Right hindlimb (tissue), 1 donor: ENCODE results near the gene PAPPA.
A peak's percentile ranks its signal among the peaks of the same experiment; 100 is the strongest.

ENCODE experiments used
- DNase-seq: peaks from one replicate; pipeline ENCODE4 v3.0.0-alpha.2; 2018

The PAPPA gene

DNA sequence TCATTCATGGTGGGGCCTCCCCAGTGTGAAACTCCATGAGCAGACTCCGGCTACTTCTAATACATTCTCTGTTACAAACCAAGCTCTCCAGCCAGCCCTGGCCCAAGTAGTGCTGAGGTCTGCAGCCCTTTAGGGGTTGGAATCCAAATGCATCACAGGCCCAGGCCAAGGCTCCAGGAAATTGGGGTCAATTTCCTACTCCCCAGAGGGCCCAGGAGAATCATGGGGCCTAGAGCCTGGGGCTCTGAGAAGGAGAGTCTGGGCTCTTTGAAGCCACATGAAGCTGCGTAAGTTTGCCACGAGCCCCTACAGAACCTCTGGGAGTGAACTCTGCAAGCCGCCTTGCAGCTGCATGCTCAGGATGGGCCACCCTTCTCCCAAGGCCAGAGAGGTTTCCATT lies 206.4 kb downstream of the PAPPA start:
- DNase-seq, result peak; percentile 36

DNA sequence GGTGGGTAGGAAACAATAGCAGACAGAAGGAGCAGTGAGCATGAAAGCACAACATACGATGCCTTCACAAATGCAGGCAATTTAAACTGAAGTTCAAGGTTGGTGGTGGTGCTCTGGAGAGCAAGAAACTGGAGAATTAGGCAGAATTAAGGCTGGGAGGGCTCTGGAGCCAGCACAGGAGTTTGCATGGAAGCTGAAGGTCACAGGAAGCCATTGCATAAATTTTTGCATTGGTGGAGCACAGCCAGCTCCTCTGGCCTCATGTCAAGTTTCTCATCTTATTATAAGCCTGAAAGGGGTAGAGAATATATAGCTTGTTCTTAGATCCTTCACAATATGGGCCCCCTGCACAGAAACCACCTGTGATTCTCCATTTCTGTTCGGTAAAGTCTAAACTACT lies 207.4 kb downstream of the PAPPA start:
- DNase-seq, result no peak

DNA sequence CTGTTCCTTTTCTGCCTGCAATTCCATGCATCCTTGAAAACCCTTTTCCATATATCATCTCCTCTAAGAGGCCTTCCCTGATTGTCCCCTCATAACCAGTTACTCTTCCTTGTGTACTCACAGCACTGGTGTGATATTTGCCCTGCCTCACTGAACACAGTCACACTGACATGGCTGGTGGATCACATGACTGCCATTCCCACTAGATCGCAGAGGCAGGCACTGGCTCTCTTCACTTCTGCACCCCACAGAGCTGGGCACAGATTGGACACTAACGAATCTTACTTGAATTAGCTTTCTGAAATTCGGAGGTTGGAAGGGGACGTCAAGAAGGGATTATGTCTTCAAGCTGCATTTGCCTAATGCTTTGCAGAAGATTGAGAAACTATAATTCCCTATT lies 208.0 kb downstream of the PAPPA start:
- DNase-seq, result no peak

DNA sequence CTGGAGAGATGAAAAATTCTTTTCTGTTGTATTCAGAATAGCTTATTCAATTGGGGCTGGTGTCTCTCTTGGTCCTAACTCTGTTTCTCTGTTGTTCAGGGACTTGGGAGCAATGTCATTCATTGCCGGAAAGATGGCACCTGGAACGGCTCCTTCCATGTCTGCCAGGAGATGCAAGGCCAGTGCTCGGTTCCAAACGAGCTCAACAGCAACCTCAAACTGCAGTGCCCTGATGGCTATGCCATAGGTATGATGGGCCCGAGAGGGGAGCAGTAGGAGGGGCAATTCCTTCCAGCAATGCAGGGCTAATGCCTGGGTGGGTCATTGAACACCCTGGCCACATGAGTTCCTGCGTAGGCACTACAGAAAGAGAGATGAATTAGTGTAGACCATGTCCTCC lies 208.9 kb downstream of the PAPPA start:
- no peak for DNase-seq

- peak; percentile 79 for DNase-seq
Observed at GRCh38 chr9:116365056-116365471, 211.5 kb downstream of the PAPPA start.

- DNase-seq, result no peak
Observed at GRCh38 chr9:116366241-116366640, 212.7 kb downstream of the PAPPA start.

GRCh38 chr9:116368680-116369079 lies 215.1 kb downstream of the PAPPA start:
- DNase-seq, result no peak

GRCh38 chr9:116369706-116370105 lies 216.1 kb downstream of the PAPPA start:
- no peak for DNase-seq

- no peak for DNase-seq
Observed at GRCh38 chr9:116370556-116370955, 217.0 kb downstream of the PAPPA start.

DNA sequence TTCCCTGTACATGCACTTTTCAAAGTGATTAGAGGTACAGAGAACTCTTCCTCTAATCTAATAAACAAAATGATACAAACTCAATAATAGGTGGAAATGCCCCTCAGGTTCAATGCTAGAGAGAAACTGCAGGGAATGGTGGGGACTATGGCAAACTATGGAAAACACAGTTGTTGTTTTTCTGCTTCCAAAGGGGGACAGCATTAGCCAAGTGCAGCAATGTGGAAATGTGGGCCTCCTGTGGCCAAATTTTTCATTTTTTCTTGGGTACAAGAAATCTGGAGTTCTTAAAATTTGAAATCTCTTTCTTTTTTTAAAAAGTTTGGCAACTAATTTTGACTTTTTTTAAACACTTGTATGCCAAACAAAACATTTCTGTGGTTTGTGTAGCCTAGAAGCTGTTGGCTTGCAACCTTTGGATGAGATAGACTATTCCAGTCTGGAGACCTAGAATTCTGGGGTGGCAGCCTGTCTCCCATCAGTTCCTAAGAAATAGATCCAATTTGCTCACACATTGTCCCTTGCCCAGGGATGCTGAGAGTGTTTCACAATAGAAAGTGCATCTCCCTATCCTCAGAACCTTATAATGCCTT lies 218.6 kb downstream of the PAPPA start:
- DNase-seq, result no peak

DNA sequence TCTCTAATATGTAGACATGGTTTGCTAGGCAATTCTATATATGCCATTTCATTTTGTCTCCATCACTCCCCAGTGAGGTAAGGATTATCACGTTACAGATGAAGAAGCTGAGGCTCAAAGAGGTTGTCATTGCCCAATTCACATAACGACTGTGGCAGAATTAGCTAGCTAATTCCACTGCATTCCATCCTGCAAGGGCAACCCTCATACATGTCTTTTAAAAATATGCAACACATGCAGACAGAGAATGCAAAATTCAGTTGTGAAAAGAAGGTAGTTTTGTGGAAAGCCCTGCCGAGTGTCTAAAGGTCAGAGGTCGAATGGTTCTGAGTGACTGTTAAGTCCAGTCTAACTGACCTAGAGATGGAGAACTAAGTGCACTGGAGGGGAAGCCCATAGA lies 219.2 kb downstream of the PAPPA start:
- no peak for DNase-seq

GRCh38 chr9:116377179-116377798 lies 223.7 kb downstream of the PAPPA start:
- DNase-seq, result no peak

DNA sequence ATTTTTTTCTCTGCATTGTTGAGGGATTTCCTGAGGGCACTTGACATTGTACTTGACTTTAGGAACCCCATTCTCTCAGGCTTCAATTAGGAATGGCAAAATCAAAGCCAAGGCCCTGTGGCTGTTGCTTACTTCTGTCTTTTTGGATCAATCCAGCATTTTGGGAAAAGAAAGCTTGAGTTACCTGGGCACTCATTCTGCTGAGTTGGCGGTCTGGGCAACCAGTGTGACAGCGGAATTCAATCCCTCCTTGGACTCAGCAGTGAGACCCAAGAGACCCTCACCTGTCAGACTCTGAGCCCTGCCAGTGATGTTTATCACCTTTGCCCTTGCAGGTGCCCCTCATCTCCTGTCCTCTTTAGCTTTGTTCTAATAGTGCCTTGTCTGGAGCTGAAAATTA lies 225.3 kb downstream of the PAPPA start:
- no peak for DNase-seq

- DNase-seq, result no peak
Observed at GRCh38 chr9:116379821-116380220, 226.2 kb downstream of the PAPPA start.

DNA sequence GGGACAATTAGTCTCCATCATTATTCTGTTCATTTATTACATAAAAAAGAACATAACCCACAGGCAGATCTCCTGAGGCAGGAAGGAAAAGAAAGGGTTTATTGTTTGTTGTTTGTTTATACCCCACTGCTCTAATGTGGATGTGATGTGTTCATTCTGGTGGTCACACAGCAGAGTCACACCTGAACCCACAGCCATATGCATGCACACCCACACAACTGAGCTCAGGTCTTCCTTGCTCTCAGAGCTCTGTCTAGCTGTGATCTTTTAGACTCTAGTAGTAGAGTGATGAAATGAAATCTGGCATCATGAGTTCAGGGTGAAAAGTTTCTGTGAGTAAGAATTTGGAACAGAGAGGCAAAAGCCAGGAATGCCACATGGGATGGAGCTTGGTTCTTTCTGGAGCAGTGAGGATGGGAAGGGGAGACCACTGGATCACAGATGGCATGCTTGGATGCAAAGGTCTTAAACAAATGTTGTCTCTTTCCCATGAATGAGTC lies 227.0 kb downstream of the PAPPA start:
- DNase-seq, result no peak

- DNase-seq, result no peak
Observed at GRCh38 chr9:116381350-116381749, 227.8 kb downstream of the PAPPA start.

GRCh38 chr9:116382053-116382452 lies 228.5 kb downstream of the PAPPA start:
- DNase-seq, result no peak

GRCh38 chr9:116383133-116383532 lies 229.5 kb downstream of the PAPPA start:
- DNase-seq, result no peak

GRCh38 chr9:116383936-116384335 lies 230.3 kb downstream of the PAPPA start:
- DNase-seq, result no peak

DNA sequence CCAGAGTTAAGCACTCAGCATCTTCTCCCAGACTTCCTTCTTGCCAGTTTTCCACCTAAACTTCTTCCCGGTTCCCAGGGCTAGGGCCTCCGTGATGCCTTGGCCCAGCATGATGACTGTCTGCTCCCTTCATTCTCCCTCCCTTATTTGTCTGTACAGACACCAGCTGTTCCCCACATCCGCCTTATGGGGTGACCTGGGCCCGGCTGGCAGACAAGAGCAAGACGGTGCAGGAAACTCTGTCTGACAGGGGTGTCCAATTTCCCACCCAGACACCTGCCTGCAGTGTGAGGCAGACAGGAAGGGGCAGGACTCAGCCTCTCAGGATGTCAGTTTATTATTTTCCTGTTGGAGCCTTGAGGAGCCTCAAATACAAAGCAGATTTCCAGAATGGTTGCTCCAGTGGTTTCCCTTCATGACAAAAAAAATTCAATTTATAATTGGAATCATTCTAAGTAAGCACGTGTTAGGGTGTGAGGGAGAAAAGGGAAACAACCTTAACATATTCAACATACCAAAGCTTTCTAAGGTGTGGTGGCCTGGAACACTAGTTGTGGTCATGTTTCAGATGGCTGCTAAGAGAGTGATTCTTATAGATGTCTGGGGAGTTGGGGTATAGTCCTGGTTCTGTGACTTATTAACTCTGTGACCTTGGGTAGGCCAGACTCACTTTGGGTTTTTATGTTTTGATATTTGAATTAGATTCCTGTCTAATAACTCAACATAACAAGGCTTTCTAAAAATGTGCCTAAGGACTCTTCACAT lies 234.5 kb downstream of the PAPPA start:
- no peak for DNase-seq

- DNase-seq, result no peak
Observed at GRCh38 chr9:116389541-116390302, 236.1 kb downstream of the PAPPA start.

- no peak for DNase-seq
Observed at GRCh38 chr9:116390303-116391228, 237.0 kb downstream of the PAPPA start.
